Kidney (tissue), 14 donors: ENCODE measurements around the gene GLCE. TPM values are rescaled to one million over a fixed set of nuclear protein-coding genes. Genes with fewer than 3 reads are reported as not detected.

Source experiments
- DNase-seq, 5 donors: peaks; one replicate each; pipeline ENCODE4 v3.0.0-alpha.2; 2013 to 2020
- FAIRE-seq: peaks from 2 replicates; lab custom pipeline; 2012; peaks lifted over from hg19 to GRCh38; lab: Jason Lieb, UNC
- H3K27ac ChIP-seq, 2 donors: one replicate each; pipeline ENCODE4 v1.7.0; 2013; ENCODE audit warnings: low read depth in 2 of 2, low read length in 2 of 2, inconsistent platforms in 1 of 2
- H3K27me3 ChIP-seq: one replicate; pipeline ENCODE4 v1.7.1; 2013; ENCODE audit warnings: low read length, inconsistent platforms; ENCODE audit not compliant: control insufficient read depth, insufficient read depth
- H3K36me3 ChIP-seq, 3 donors: one replicate each; pipeline versions ENCODE4 v1.7.0 to v1.7.1; 2013; ENCODE audit warnings: low read length in 3 of 3, control low read depth in 1 of 3, inconsistent platforms in 1 of 3; ENCODE audit not compliant: insufficient read depth in 3 of 3, control insufficient read depth in 2 of 3
- H3K4me1 ChIP-seq, 3 donors: one replicate each; pipeline versions ENCODE4 v1.7.0 to v1.7.1; 2013; ENCODE audit warnings: low read length in 3 of 3, inconsistent platforms in 1 of 3, low read depth in 1 of 3; ENCODE audit not compliant: control insufficient read depth in 2 of 3, insufficient read depth in 2 of 3
- H3K4me3 ChIP-seq, 3 donors: one replicate each; pipeline versions ENCODE4 v1.7.0 to v1.8.1; 2013; ENCODE audit warnings: low read length in 3 of 3, control low read depth in 1 of 3, inconsistent platforms in 1 of 3
- H3K9ac ChIP-seq, 3 donors: one replicate each; pipeline versions ENCODE4 v1.7.0 to v1.7.1; 2013; ENCODE audit warnings: low read length in 3 of 3, control low read depth in 1 of 3, inconsistent platforms in 1 of 3
- H3K9me3 ChIP-seq, 3 donors: one replicate each; pipeline versions ENCODE4 v1.7.0 to v1.7.1; 2013; ENCODE audit warnings: low read length in 3 of 3, control low read depth in 1 of 3, inconsistent platforms in 1 of 3; ENCODE audit not compliant: control insufficient read depth in 2 of 3, insufficient read depth in 1 of 3
- intact Hi-C: fragments of 100-400 bp; cut with DNase I; formaldehyde crosslinking; loops from one replicate; pipeline ENCODE4 v1.11.1; 2022
- polyA plus RNA-seq: library from polyadenylated mRNA; stranded (reverse); fragments of 350-450 nt; fragmentation: Illumina TruSeq; extraction: RNeasy Lipid Tissue Mini Kit (QIAGEN cat#74804); gene quantifications from one replicate; pipeline ENCODE4 v1.2.3, GENCODE V29; 2014; ENCODE audit warnings: low read depth, low replicate concordance; ENCODE audit not compliant: insufficient read depth
- total RNA-seq: library from RNA; stranded (reverse); fragmentation: NEBNext Ultra II Directional; extraction: Animal tissue kit (Norgen Biotek cat#: 25700); gene quantifications from one replicate; pipeline ENCODE4 v1.2.1, GENCODE V29; 2021
- TF ChIP-seq, protein P1 (sequence below): IDR thresholded peaks from 3 replicates; pipeline ENCODE4 v1.5.1; 2012; ENCODE audit warnings: mild to moderate bottlenecking, moderate library complexity, borderline replicate concordance; ENCODE audit not compliant: insufficient read depth; ENCODE audit errors: extremely low read depth
- donor health status: control.
- donor health status: control.
- donor health status: control.
- donor health status: control.
- donor health status: control.
- donor health status: DM: yes; HTN: yes; CAD: no.
- donor health status: Normal renal cell carcinoma (clear cell type).

The GLCE gene
- total and polyA plus RNA-seq, 2 donors from 2014 or later, result 14.9 to 18.0 TPM

DNA sequence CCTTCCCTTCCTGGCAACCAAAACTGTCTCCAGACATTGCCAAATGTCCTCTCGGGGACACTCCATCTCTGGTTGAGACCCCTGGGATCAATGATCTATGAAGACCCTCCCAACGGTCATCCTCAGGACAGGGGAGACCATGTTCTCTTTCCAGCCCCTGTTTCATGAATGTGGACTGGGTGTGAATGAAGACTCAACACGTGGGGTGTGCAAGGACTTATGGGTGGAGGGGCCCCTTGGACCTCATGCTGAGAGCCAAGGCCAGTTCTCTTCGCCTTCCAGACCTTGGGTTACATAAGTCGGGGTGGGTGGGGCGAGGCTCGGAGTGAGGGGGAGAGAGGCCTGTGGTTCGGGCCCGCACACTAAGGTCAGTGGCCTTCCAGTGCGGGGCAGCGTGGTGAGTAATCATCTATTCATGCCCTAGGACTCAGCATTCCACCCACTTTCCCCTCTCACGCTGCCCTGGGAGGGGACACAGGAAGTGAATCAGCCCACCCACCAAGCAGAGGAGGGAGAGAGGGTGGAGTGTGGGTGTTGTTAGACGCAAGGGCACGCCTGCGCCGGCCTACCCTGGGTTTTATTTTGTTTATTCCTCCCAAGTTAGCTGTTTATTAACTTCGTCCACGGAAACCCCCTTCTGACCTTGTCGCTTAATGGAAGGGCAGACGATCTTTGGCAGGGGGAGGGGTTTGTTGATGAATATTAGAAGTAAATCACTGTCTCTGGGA, 144.9 kb downstream of the GLCE start:
- peaks cover 0 to 47% (median 47%) of the 10 kb centered on the region in 3 donors for H3K4me1 ChIP-seq
- H3K9ac ChIP-seq, result peak overlapping the region in 2 of 3 donors; percentile 13 to 65
- peak overlapping the region in 2 of 3 donors; percentile 4 to 36 for H3K4me3 ChIP-seq
- FAIRE-seq, result peak; percentile 57
- H3K36me3 ChIP-seq, result peaks cover 0 to 11% (median 0%) of the 10 kb centered on the region in 3 donors
- TF ChIP-seq, protein P1, sequence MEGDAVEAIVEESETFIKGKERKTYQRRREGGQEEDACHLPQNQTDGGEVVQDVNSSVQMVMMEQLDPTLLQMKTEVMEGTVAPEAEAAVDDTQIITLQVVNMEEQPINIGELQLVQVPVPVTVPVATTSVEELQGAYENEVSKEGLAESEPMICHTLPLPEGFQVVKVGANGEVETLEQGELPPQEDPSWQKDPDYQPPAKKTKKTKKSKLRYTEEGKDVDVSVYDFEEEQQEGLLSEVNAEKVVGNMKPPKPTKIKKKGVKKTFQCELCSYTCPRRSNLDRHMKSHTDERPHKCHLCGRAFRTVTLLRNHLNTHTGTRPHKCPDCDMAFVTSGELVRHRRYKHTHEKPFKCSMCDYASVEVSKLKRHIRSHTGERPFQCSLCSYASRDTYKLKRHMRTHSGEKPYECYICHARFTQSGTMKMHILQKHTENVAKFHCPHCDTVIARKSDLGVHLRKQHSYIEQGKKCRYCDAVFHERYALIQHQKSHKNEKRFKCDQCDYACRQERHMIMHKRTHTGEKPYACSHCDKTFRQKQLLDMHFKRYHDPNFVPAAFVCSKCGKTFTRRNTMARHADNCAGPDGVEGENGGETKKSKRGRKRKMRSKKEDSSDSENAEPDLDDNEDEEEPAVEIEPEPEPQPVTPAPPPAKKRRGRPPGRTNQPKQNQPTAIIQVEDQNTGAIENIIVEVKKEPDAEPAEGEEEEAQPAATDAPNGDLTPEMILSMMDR, result no peak
- DNase-seq, result peak in 4 of 5 donors; percentile 59 to 94 (median 77)
- no peaks in the 10 kb centered on the region for H3K27me3 ChIP-seq
- no peaks in the 10 kb centered on the region for H3K9me3 ChIP-seq
- peak overlapping the region; percentile 95 to 96 for H3K27ac ChIP-seq
- intact Hi-C loops, result no loop called here

DNA sequence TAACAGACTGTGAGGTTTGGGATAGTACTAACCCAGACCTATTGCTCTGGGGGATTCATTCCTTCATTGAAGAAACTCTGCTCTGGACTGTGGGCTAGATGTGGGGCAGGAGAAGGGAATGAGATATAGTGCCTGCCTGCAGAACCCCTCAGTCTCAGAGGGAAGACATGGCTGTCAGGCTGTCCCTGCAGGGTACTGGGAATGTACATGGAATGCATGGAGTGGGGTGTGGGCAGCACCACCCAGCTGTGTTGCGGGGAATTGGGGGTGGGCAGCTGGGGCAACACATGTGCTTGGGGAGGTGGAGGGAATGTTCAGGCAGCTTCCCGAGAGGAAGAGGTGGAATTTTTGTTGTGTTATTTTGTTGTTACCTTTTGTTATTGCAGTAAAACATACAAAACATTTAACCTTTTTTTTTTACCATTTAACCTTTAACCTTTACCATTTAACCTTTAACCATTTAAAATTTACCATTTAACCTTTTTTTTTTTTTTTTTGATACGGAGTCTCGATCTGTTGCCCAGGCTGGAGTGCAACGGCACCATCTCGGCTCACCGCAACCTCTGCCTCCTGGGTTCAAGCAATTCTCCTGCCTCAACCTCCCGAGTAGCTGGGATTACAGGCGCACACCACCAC, 145.6 kb downstream of the GLCE start:
- TF ChIP-seq, protein P1, result no peak
- H3K4me3 ChIP-seq, result peak overlapping the region in 2 of 3 donors; percentile 4 to 36
- no peaks in the 10 kb centered on the region for H3K27me3 ChIP-seq
- H3K4me1 ChIP-seq, result peaks cover 0 to 47% (median 47%) of the 10 kb centered on the region in 3 donors
- intact Hi-C loops, result no loop called here
- peaks cover 0 to 11% (median 0%) of the 10 kb centered on the region in 3 donors for H3K36me3 ChIP-seq
- H3K9ac ChIP-seq, result peak overlapping the region in 1 of 3 donors; percentile 13
- DNase-seq, result peak in 1 of 5 donors; percentile 17
- no peak for FAIRE-seq
- H3K9me3 ChIP-seq, result no peaks in the 10 kb centered on the region
- peak overlapping the region; percentile 95 to 96 for H3K27ac ChIP-seq

DNA sequence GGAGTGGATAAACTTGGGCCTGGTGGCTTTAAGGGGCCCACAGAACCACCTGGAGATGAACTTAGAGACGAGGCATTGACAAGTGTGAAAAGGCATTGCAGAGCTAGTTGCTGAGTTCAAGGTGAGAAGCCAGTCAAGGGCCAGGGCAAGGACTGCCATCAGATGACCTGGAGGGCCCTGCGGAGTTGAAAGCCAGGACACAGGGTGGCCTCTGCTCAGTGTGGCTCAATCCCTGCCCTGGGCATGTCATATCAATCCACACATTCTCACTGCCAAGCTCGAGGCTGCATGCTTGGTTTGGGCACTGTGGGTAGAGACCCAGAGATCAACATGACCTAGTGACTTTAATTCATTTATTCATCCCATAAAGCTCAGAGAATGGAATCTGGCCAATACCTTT, 147.5 kb downstream of the GLCE start:
- FAIRE-seq (no peak), DNase-seq (no peak)
- Histone ChIP-seq H3K9me3 (no peaks in the 10 kb centered on the region), H3K27me3 (no peaks in the 10 kb centered on the region), H3K4me3 (no peak overlapping the region), H3K27ac (peak overlapping the region; percentile 71 to 73), H3K4me1 (peaks cover 0 to 54% (median 53%) of the 10 kb centered on the region in 3 donors), H3K9ac (no peak overlapping the region), H3K36me3 (peaks cover 0 to 11% (median 0%) of the 10 kb centered on the region in 3 donors)
- TF ChIP-seq, protein P1, result no peak
- intact Hi-C loops, result no loop called here
